Measurements from ENCODE around the gene HEATR5A.

Gene HEATR5A

DNA sequence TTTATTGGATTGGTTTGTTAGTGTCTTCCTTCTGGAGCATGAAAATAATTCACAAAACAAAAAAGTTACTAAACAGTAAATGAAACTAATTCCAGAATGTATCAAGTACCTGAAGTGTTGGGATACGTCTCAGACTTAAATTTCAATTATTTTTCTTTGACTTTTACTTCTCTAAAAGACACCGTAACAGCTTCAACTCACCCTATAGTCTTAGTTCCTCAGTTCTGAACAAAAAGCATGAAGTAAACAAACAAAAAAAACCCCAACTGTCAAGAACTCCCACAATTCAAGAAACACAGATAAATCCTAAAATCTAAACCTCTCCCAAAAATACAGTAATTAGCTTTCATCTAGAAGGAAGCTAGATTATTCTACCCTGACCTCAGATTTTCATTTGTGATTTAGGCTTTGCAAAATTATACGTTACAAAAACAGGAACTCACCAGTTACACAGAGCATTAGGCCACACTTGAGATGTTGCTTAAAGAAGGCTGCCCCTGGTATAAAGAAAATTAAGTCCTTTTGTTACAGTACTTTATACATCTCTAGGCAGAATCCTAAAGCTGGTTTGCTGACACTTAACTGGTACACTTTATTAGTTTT lies 10.2 kb downstream of the HEATR5A start:
- H3K4me3 ChIP-seq (ENCODE audit: low read depth, low read length), result peak overlapping the region; percentile 23
- TF ChIP-seq POLR2A (IDR thresholded peaks at IDR 0.05; ENCODE audit: extremely low read depth, insufficient read length) (no peak), MAX (IDR thresholded peaks at IDR 0.05; ENCODE audit: low read depth, low read length) (no peak), MYC (IDR thresholded peaks at IDR 0.05; ENCODE audit: low read depth, low read length) (no peak), CTCF (IDR thresholded peaks at IDR 0.05; ENCODE audit: low read depth, low read length) (no peak)
- DNase-seq (ENCODE audit: low read depth), result peak; percentile 73

DNA sequence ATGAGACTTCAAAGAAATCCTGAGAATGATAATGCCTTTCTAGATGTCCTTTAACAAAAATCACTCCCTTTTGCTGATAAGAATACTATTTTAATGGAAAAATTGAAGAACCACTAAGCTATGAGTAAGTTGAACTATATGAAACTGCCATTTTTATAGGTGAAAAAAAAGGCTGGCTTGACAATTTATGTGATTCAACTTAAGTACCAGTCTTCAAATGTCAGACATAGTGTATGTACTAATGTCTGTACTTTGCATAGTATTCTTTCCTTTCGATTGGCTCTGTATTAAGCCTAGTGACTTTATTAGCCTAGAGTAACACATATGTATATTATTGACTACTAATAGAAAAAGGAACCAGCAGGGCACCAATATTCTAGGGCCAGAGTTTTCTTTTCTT lies 11.9 kb downstream of the HEATR5A start:
- no peak for TF ChIP-seq MAX (IDR thresholded peaks at IDR 0.05; ENCODE audit: low read depth, low read length)
- TF ChIP-seq CTCF (IDR thresholded peaks at IDR 0.05; ENCODE audit: low read depth, low read length), result no peak
- TF ChIP-seq POLR2A (IDR thresholded peaks at IDR 0.05; ENCODE audit: extremely low read depth, insufficient read length), result no peak
- TF ChIP-seq MYC (IDR thresholded peaks at IDR 0.05; ENCODE audit: low read depth, low read length), result no peak
- no peak for DNase-seq (ENCODE audit: low read depth)

DNA sequence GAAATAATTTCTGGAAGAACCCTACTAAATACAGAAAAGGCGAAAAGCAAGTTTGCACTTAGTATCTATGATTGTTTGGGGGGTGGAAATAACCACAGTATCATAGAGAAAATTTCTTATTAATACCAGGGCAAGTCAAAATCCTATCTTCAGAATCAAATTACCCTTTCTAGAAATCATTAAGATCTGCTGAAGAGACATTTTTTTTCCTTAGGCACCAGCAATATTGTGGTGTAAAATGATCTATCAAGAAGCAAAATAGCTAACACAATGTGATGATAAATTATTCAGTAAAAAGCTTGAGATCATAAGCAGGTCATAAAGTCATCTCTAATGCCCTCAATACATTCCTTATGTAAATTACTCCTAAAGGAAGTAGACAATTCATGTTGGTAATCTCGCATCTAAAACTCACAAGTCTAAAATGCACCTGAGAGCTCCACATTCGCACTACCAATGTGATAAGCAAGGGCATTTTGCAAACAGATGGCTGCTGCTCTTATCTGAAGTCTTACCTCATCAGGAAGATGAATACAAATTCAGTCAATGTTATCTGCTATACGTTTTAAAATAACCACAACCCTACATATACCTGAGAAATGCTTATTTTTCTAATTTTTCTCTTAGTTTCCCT lies 14.6 kb downstream of the HEATR5A start:
- DNase-seq (ENCODE audit: low read depth), result no peak
- H3K4me3 ChIP-seq (ENCODE audit: low read depth, low read length), result no peak overlapping the region
- TF ChIP-seq CTCF (IDR thresholded peaks at IDR 0.05; ENCODE audit: low read depth, low read length) (no peak), MYC (IDR thresholded peaks at IDR 0.05; ENCODE audit: low read depth, low read length) (no peak), MAX (IDR thresholded peaks at IDR 0.05; ENCODE audit: low read depth, low read length) (no peak), POLR2A (IDR thresholded peaks at IDR 0.05; ENCODE audit: extremely low read depth, insufficient read length) (no peak)

More for the DNA sequence above, 11.9 kb downstream of the HEATR5A start:
- H3K4me3 ChIP-seq (ENCODE audit: low read depth, low read length), result no peak overlapping the region

GRCh38 chr14:31405106-31405505 lies 15.2 kb downstream of the HEATR5A start:
- no peak for DNase-seq (ENCODE audit: low read depth)
- no peak overlapping the region for H3K4me3 ChIP-seq (ENCODE audit: low read depth, low read length)
- TF ChIP-seq CTCF (IDR thresholded peaks at IDR 0.05; ENCODE audit: low read depth, low read length), result no peak
- no peak for TF ChIP-seq MYC (IDR thresholded peaks at IDR 0.05; ENCODE audit: low read depth, low read length)
- TF ChIP-seq MAX (IDR thresholded peaks at IDR 0.05; ENCODE audit: low read depth, low read length), result no peak
- no peak for TF ChIP-seq POLR2A (IDR thresholded peaks at IDR 0.05; ENCODE audit: extremely low read depth, insufficient read length)

DNA sequence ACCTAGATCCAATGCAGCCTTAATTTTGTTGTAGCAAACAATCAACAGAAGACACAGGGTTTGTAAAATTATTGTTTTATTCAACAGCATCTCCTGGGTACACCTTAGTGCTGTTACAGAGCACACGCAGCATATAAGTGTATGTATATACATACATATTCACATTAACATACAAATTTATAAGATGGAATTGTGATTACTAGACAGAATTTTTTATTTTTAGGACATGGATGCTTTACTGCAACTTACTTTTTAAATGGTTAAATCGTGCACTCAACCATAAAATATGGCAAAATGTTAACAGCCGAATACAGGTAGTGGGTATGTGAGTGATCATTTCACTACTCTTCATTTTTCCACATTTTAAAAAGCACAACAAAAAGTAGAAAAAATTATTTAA lies 16.6 kb downstream of the HEATR5A start:
- TF ChIP-seq CTCF (IDR thresholded peaks at IDR 0.05; ENCODE audit: low read depth, low read length) (no peak), POLR2A (IDR thresholded peaks at IDR 0.05; ENCODE audit: extremely low read depth, insufficient read length) (no peak), MYC (IDR thresholded peaks at IDR 0.05; ENCODE audit: low read depth, low read length) (no peak), MAX (IDR thresholded peaks at IDR 0.05; ENCODE audit: low read depth, low read length) (no peak)
- no peak overlapping the region for H3K4me3 ChIP-seq (ENCODE audit: low read depth, low read length)
- DNase-seq (ENCODE audit: low read depth), result no peak

Data from NB4 (cell line).